ENCODE measurements around the gene MAMLD1.

- no peak for TF ChIP-seq CTCF (IDR thresholded peaks at IDR 0.05)
- TF ChIP-seq POLR2A (IDR thresholded peaks at IDR 0.05), result no peak
Observed at GRCh38 chrX:150475461-150475860, 112.3 kb downstream of the MAMLD1 start.
